Epithelial cell of prostate (primary cell): Measurements from ENCODE around the gene DPYD.

Source experiments
- DNase-seq: peaks from one replicate; pipeline ENCODE4 v3.0.0-alpha.2; 2011; ENCODE audit warnings: low read depth, low spot score
- H3K27ac ChIP-seq: fragments of 450-650 bp; 2 replicates; pipeline ENCODE4 v1.5.1; 2017; ENCODE audit warnings: mild to moderate bottlenecking

The DPYD gene

DNA sequence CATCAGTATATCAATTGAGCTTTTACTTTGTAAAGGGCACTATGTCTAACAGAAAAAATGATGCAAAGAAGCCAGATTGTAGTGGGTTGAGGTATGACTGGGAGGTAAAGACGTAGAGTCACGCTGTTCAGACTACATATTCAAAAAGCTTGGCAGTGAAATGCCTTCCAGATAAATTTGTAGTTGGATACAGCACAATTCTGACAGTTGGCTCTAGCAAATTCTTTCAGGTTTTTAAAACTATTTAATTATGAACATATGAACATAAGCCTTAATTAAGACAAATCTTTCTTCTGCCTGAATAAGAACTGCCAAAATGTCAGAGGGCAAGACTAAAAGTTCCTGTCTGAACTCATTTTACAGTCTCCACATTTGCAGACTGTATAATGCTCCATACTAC lies 118.8 kb downstream of the DPYD start:
- no peak overlapping the region for H3K27ac ChIP-seq

DNA sequence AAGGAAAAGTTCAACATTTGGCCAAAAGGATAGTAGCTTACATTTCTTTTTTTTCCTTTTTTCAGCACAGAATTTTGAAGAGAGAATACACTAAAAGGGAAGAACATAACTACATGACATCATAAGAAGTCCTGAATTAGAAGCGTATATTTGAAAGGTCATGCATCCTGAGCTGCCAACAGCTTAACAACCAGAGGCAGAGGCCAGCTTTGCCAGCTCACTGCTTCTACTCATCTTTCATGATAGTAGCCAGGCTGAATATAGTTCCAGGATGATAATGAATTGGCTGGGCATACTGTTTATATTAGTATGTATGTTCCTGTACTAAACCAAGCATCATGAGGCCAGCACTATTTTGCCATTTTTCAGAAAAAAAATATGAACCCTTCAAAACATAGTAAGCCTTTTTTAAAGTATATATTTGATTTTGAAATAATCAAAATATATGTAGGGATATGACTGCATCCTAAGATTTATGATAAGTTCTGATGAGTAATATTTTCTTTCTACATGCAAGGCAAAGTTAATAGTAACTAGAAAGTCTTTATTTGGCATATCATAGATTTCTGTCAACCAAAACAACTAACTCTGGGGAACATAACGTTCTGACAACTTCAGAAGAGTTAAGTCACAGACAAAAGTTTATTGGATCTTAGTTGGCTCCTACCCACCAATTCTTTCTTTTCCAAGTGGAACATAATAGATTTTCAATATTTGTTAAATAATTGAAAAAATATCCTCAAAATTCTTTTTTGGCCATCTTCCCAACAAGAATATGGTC lies 123.2 kb downstream of the DPYD start:
- H3K27ac ChIP-seq = no peak overlapping the region
- no peak for DNase-seq

More for the DNA sequence above, 118.8 kb downstream of the DPYD start:
- no peak for DNase-seq

DNA sequence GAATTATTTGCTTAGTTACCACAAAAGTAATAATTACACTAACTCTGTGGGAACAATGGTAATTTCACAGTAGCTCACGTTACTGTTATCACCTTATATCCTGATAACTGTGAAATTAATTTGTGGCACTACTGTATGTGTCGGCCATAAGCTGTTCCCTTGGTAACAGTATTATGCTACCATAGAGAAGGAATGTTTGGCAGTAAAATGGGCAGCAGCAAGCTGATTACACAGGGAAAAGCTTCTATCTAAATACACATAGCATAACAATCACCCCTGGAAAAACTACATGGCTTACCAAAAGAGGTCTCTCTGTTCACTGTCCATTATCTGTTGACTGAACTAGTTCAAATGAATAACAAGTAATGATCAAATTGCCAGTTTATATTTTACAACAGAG lies 124.1 kb downstream of the DPYD start:
- H3K27ac ChIP-seq = no peak overlapping the region
- DNase-seq = no peak

DNA sequence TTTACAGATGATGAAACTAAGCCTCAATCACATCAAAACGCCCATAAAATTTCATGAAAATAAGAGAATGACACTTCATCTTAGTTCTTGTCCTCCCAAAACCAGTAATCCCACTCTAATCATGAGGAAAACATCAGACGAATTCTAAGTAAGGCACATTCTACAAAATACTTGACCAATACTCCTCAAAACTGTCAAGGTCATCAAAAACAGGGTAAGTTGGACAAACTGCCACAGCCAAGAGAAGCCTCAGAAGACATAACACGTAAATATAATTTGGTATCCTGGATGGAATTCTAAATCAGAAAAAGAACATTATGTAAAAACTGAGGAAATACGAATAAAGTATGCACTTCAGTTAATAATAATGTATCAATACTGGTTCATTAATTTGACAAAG lies 128.2 kb downstream of the DPYD start:
- DNase-seq = no peak
- H3K27ac ChIP-seq = no peak overlapping the region

DNA sequence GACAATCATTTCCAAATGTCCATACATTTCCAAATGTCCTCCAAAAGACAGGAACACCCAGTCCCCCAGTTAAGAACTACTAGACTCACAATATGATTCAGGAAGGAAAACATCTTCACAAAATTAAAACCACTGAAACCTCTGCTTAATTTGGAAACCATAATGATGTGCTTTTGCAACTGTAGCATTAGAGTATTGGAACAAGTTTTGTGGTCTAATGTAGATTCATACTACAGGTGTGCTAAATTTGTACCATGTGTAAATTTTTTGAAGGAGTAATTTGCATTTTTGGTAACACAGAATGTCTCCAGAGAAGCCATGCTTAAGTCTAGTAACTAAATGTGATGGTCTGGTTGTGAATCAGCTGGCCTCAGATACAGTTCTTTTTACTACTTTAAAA lies 129.6 kb downstream of the DPYD start:
- DNase-seq = no peak
- H3K27ac ChIP-seq = no peak overlapping the region

DNA sequence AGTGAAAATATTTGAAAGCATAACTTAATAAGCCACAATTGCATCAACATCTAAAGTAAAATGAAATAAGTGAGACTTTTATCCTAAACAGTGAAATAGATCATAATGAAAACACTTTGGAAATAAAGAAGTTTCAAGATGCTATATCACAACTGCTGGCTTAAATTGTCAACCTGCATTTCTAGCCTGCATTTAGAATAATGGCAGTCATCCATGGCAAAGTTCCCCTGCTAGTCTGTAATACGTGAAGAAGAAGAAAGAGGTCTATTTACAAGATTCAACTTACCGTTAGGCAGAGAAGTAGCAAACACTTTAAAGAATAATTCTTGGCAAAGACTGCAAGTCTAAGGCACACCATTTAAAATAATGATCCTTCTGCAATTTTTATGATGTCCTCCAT lies 133.6 kb downstream of the DPYD start:
- no peak for DNase-seq
- H3K27ac ChIP-seq = no peak overlapping the region

DNA sequence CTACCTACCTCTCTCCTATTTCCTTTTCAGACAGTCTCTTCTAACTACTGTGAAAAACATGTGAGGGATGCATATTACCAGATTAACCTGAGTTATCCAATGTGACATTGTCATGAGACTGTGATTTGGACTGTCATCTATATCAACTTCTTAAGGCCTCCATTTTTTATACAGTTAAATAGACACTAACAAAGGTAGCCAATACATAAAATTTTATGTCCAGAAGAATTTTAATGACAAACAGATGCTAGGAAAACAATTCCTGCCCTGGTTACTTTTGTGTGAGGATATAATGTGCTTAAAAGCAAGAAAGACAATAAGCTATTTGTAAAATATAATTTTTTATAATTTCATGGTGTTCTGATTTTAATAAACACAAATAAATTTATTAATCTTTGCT lies 136.2 kb downstream of the DPYD start:
- no peak overlapping the region for H3K27ac ChIP-seq
- no peak for DNase-seq

DNA sequence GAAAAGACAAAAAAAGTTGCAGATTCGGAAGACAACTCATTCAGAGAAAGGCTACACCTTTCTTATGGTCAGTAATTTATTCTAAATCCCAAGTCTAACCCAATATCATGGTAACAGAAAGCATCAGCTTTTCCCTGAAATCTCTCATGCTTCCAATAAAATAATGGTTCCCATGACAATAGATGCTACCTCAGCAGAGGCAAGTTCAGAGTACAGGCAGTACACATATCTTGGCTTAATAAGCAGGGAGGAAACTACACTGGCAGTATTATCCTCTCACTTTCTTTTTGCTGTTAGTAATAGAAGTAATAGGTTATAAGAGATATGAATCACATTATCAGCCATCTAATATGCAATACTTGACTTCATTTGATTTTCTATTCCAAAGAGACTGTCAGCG lies 137.1 kb downstream of the DPYD start:
- no peak overlapping the region for H3K27ac ChIP-seq
- no peak for DNase-seq

DNA sequence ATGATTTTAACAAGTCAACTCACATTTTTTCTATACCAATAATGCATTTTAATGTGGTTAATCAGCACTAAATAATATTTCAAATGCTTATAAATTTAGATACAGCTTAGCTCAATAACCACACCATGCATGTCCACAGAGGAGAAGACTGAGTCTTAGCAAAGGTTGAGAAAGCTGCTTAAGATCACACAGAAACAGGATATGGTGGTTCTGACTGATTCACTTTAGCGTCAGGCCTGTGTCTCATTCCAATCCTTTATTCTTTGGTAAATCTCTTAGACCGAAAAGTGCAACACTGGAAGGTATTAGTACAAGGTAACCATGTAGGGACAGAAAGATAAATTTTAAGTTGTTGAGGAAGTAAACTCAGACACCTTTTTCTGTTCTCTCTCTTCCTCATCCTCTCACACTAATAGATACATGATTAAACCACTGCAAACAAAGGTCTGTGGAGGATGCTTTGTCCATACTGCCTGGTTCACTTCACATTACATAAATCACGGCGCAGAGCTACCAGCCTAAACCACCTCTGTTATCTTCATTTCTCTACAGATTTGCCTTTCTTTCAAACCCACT lies 139.0 kb downstream of the DPYD start:
- no peak for DNase-seq
- H3K27ac ChIP-seq = no peak overlapping the region

DNA sequence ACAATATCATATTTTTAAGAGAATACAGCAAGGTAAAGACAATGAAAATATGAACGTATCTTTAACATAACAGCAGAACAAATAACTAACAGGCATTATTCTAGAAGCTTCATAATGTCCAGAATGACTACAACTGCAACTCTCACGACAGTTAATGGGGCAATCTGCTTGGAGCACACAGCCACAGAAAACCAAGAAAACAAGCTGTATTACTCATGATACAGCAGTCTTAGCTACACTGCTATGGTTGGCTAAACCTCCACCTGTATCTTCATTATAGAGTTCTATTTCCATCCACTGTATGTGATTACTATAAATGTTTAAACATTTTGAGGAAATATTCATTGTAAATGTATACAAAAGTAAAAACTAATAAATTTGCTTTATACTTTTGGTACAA lies 139.9 kb downstream of the DPYD start:
- no peak overlapping the region for H3K27ac ChIP-seq
- no peak for DNase-seq

DNA sequence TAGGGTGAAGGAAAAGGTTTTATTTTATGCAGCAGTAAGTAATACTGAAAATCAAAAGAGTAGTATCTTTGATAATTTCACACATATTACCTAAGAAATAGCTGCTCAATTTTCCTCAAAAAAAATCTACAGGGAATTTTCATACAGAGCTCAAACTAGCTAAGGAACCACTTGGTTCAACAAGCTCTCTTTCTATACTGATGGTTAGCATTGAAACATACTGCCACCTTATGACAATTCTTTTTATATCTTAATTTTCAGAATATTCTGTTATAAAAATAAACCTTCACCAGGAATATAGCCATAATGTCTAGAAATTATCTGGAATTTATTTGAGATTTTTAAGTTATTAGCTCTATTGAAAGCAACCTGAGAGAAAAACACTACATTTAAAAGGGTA lies 142.1 kb downstream of the DPYD start:
- no peak for DNase-seq
- no peak overlapping the region for H3K27ac ChIP-seq

DNA sequence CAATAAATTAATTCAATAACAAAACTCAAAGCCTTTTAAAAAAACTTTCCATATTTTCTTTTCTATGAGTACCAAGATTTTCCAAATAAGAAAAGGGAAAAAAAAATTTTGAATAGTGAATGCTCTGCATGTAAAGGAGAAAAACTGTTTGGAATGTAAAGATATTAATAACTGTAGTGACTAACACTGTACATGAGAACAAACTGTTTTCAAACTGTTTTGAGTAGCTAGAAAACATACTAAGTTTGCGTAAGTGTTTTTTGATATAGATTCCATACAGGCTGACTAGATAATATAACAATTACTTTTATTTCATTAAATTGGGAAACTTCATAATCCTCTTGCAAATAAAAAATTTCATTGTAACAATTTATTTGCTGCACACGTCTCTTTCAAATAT lies 150.5 kb downstream of the DPYD start:
- no peak overlapping the region for H3K27ac ChIP-seq
- DNase-seq = no peak

DNA sequence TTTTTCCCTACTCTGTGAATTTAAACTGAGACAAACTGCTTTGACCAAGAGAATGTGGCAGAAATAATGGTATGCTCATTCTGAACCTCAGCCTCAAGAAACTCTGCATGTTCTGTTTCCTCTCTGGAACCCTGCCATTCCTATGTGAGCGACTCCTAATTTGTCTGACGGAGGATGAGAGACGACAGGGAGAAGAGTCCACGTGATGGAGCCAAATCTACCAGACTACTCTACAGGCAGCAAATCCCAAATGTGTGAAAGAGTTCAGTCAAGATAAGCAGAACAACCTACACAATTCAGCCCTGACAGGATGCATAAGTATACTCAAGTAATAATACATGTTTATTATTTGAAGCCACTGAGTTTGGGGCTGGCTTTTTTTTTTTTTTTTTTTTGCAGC lies 153.5 kb downstream of the DPYD start:
- no peak overlapping the region for H3K27ac ChIP-seq
- DNase-seq = no peak

DNA sequence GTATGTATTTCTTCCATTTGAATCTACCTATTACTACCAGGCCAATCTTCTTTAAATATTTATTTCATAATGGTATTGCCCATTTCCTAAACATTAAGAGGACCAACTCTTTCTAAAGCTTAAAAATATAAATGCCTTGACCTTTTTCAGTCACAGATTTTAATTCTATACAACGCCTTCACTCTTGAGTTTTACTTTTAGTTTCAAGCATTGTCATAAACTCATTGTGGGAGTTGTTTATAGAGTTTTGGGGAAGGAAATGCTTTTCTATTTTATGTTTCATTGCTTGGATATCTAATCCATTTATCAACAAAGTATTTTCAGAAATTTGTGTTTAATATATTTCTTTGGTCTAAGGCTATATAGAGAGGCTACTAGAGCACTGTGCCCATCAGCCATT lies 155.8 kb downstream of the DPYD start:
- no peak overlapping the region for H3K27ac ChIP-seq
- no peak for DNase-seq

DNA sequence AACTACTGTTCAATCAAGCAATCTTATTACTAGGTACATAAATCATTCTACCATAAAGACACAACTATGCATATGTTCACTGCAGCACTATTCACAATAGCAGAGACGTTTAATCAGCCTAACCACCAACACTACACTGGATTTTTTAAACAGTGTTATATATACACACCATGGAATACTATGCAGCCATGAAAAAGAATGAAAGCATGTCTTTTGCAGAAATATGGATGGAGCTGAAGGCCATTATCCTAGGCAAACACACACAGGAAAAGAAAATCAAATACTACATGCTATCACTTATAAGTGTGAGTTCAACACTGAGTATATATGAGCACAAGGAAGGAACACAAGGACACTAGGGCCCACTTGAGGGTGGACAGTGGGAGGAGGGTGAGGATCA lies 159.2 kb downstream of the DPYD start:
- no peak for DNase-seq
- no peak overlapping the region for H3K27ac ChIP-seq

DNA sequence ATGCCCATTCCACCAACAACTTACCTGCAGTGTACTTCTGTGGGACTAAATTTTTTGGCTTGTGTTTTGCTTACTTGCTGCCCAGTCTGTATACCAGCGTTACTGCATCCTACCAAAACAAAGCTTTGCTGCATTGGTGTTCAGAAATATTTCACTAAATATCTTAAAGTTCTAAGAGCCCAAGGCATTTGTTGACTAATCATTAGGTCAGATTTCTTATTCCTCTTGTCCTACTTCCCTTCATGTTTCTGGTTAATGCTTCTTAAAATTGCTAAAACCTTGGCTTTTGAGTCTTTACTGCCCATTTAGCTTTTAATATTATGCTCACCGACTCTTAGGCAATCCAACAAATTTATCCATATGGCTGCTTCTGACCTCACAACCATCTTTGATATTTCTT lies 161.8 kb downstream of the DPYD start:
- no peak overlapping the region for H3K27ac ChIP-seq
- DNase-seq = no peak

DNA sequence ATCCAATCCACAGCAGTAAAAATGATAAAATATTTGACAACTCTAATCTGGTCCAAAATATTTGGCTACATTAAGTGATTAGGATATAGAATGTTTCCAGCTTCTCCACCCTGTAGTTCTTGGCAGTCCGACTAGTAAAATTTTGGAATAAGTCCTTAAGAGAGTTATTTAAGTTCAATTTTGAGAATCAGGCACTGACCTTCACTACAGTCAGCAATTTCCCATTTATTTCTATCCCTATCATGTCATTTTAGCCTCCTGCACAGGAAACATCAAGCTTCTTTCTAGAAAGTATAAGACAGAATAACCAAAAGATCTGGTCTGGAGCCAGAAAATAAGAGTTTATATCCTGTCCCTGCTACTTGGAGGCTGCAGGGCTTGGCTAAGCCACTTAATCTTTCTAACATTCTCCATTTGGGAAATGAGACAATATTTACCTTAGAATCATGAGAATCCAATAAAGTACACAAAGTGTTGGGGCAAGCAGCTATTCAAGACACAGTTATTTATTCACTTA lies 162.2 kb downstream of the DPYD start:
- no peak overlapping the region for H3K27ac ChIP-seq
- no peak for DNase-seq

DNA sequence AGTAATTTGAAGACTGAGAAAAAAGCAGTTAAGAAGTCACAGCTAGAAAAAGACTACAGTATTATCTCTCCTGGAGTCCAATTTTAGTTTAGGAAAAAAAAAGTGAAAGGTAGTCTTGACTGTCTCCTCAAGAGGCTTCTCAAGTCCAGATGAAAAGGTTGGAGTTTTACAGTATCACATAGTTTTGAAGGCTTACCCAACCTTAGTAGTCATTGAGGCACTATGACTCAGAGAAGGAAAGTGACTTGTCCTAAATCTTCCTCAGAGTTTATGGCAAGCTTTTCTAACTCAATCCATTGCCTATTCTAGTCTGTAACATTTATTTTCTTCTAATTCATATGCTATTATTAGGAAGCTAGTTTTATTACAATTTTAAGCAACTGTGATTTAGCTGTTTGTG lies 174.9 kb downstream of the DPYD start:
- no peak overlapping the region for H3K27ac ChIP-seq
- no peak for DNase-seq

DNA sequence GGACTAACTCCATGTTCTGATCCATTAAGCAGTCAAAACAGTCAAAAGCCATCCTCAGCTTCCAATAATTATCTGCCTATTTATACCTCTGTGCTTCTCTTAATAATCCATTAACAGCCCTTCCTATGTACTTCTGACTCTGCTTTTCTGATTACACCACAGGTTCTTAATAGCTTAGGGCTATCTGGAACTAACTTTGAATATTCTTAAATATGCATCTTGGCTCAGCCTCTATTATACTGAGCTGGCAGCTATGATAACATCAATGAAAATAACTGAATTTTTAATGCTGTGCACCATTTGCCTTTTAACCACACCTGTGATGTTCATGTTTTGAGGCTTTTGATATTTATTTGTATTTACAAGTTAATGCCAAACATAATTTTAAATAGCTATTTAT lies 175.9 kb downstream of the DPYD start:
- no peak overlapping the region for H3K27ac ChIP-seq
- no peak for DNase-seq

DNA sequence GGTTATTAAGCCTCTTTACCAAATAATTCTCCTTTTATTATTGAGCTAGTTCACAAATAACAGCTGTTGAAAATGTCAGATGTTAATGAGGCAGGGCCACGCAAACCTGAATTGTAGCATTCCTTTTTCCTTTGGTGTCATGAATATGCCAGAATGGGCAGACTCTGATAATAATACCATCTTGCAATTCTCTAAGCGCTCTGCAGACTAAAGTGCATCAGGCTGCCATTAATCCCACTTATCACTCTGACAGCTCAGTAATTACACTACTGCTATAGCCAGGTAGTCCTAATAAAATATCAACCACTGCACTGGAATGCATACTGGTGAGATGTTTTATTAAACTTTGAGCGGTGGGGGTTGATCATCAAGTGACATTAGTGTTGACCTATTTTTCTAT lies 177.7 kb downstream of the DPYD start:
- no peak overlapping the region for H3K27ac ChIP-seq
- DNase-seq = no peak

DNA sequence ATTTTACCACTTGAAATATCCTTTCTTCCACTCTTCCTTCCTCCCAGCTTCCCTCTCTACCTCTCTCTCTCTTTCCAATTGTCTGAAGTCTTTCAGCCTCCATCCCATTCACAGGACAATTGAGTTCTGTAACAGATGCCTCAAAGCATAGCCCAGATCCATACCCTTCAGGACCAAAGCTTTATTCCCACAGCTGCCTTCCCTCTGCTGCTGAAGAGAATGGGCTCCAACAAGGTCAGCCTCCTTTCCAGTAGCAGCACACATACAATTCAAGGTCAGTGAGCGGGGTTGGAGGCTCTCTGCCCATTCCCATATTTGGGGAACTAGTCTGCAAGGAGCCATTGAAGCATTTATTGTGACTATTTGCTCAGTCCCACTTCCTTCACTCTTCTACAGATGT lies 179.9 kb downstream of the DPYD start:
- no peak overlapping the region for H3K27ac ChIP-seq
- DNase-seq = no peak

DNA sequence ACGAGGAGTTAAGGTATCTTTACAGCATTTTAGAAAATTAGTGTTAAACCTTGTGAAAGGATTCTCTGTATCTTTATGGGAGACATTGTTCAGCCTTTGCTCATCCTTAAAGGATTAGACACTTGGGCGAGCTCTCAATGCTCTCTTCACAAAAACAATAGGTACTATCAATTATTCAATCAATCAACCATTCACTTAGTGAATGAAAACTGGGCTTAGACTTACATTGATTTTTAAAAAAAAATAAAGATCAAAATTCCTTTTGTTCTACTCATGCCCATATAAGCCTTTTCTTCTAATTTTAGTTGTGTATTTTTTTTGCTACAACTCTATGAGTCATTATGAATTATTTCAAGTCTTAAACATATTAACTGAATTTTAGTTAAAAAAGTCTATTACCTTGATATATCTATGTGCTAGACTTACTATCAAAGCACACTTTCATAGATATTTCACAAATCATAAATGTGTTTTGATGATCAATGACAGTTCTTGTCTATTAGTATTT lies 181.2 kb downstream of the DPYD start:
- no peak for DNase-seq

More for the DNA sequence above, 181.2 kb downstream of the DPYD start:
- H3K27ac ChIP-seq = no peak overlapping the region
